Fibroblast of peridontal ligament (primary cell): ENCODE results near the gene RNU1-3.
"Not testable (repeated sequence)": the region's sequence is repeated elsewhere in the genome, so short reads cannot be mapped to it uniquely, and the experiment has no call there.

Source experiments
- DNase-seq: peaks from one replicate; pipeline ENCODE4 v3.0.0-alpha.2; 2010; ENCODE audit errors: extremely low read depth

RNU1-3 gene

GRCh38 chr1:16637941-16638778, 28.6 kb downstream of the RNU1-3 start:
- not testable (repeated sequence) for DNase-seq

- not testable (repeated sequence) for DNase-seq
These were observed 30.1 kb downstream of the RNU1-3 start for GRCh38 chr1:16636551-16637195.

GRCh38 chr1:16635959-16636358, 30.8 kb downstream of the RNU1-3 start:
- not testable (repeated sequence) for DNase-seq

DNA sequence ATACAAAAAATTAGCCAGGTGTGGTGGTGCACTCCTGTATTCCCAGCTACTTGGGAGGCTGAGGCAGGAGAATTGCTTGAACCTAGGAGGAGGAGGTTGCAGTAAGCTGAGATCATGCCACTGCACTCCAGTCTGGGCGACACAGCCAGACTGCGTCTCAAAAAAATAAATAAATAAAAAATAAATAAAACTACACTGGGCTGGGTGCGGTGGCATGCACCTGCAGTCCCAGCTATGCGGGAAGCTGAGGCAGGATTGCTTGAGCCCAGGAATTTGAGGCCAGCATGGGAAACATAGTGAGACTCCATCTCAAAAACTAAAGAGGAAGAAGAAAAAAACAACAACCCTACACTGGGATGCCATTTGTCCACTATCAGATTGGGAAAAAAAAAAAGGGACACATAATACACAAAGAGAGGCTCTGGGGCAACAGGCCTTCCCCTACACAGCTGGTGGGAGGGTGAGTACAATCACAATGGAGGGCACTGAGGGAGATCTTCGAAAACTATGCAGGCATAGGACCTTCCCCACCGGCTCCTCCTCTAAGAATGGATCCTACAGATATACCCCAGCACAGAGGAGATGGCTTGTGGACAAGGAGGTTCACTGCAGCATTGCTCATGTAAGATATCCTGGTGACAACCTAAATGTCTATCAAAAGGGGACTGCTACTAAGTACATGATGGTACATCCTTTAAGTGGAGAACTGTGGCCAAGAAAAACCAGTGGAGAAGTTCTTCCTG, 33.0 kb downstream of the RNU1-3 start:
- not testable (repeated sequence) for DNase-seq

DNA sequence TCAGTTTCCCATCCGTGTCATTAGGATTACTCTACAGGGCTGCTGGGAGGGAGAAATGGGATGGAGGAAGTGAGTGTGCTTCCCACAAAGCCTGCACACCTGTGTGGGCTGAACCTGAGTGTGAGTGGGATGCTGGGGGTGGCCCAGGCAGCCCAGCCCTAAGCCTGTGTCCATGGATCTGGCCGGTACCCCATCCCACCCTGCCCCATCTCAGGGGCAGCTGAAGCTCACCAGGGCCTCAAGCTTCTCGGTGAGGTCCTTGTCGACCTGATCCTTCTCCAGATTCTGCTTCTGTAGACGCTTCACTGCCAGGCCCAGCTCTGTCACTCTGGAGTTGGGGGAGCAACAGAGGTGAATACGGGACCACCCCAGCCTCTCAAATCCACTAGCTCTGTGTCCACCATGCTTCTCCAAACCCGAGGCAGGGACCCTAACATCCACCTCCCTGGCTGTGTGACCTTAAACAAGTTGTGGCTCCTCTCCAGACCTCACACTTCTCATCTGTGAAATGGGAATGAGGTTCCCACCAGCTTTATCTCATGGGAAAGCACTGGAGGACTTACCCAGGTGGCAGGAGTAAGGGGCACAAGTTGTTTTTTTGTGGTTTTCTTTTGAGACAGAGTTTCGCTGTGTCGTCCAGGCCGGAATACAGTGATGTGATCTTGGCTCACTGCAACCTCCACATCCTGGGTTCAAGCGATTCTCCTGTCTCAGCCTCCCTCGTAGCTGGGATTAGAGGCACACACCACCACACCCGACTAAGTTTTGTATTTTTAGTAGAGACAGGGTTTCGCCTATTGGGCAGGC, 34.5 kb downstream of the RNU1-3 start:
- DNase-seq = not testable (repeated sequence)

DNA sequence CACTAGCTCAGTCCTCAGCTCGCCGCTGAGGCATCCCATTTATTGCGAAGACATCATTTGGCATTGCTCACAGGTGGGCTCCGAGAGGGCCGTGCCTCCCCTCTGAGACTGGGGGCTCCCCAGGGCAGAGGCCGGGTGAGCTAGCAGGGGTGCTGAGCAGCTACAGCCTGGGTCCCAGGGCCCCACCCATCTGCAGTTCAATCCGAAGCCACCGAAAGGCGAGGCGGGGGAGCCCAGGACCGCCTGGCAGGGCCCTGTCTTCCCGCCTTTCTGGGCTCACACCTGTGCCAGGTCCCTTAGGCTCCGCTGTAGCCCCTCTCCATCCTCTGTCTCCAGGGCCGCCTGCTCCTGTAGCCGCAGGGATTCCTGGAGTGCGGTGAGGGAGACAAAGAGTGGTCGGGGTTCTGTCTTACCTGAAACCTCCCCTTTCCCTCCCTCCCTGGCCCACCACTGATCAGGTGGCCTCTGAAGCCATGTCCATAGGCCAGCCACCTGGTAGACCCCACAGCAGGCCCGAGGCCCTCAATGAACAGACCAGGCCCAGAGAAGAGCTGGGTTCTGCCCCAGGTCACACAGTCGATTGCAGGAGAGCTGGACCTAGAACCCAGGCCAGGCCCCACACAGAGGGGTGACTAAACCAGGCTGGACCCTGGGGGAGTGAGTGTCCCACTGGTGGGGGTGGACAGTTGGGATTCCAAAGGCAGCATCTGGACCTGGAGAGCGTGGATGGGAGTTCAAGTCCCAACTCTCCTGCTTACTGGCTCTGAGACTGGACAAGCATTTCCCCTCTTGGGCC, 35.3 kb downstream of the RNU1-3 start:
- no peak for DNase-seq

- no peak for DNase-seq
These were observed 36.0 kb downstream of the RNU1-3 start for GRCh38 chr1:16630661-16631247.

DNA sequence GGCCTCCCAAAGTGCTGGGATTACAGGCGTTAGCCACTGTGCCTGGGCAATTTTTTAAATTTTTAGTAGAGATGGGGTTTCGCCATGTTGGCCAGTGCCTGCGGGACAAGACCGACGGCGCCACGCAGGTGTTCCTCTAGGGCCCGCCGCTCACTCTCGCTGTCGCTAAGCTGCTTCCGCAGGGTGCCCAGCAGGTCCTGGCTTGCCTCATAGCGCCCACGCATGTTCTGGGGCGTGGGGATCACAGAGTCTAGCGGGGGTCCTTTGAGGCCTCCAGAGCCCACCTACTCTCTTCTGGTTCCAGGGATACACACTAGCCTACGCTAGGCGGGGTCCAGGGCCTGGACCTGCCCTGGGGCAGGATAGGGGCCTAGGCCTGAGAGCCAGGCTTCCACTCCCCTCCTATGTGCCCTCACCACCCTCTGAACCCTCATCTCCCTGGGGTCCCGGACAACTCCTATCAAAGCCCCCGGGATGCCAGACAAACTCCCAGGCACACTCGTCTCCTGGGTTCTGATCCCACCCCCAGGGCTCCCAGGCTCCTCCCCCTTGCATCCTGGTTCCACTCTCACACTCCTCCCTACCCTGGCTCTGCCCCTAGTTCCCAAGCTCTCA, 36.7 kb downstream of the RNU1-3 start:
- not testable (repeated sequence) for DNase-seq

DNA sequence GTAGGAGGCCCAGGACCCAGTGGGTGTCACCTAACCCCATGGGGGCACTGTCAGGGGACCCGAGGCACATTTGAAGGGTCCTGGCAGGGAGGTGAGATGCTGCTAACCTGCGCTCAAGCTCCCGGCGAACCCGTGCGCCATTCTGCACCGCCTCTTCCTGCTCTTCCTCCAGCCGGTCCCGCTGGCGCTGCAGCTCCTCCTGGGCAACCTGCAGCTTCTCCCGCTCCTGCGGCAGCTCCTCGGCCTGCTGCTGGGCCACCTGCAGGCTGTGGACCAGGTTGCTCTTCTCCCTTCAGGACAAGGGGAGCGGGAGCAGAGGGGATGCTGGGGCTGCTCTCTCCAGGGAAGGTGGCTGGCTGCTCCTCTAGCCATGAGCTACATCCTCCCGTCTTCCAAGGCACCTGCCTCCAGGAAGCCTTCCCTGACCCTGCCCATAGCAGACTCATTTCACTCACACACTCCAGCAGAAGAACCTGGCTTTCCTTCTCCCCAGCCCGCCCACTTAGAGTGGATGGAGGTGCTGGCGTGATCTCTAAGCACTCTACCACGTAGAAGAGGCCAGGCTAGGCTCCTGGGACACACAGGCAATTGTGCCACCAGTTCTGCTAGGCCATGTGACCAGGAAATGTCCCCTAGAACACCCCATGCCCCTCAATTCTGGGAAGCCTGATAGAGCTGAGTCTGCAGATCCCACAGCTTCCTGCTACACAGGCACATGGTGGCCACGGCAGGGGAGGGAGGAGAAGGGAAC, 38.2 kb downstream of the RNU1-3 start:
- no peak for DNase-seq

DNA sequence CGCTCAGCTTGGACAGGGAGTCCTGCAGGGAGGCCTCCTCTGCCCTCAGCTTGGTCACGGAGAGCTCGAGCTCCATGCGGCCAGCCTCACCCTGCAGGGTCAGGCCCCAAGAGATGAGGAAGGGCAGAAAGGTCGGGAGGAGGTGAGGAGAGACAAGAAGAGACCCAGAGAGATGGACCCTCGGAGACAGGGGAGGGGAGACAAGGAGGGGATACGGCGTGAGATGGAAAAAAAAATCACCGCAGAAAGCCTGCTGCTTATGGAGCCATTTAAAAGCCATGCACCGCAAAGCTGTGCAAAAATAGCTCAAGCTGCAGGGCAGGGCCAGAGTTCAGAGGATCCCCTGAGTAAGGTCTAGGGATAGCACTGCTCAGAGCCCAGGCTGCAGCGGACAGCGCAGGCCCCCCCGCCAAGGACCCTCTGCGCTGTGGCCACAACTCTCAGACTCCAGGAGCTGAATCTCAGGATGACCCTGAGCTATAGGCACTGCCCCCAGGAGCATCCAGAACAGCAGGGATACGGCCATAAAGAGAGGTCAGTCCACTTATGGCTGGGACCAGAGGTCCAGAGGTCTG, 40.3 kb downstream of the RNU1-3 start:
- DNase-seq = not testable (repeated sequence)

- no peak for DNase-seq
These were observed 41.0 kb downstream of the RNU1-3 start for GRCh38 chr1:16625497-16626408.

DNA sequence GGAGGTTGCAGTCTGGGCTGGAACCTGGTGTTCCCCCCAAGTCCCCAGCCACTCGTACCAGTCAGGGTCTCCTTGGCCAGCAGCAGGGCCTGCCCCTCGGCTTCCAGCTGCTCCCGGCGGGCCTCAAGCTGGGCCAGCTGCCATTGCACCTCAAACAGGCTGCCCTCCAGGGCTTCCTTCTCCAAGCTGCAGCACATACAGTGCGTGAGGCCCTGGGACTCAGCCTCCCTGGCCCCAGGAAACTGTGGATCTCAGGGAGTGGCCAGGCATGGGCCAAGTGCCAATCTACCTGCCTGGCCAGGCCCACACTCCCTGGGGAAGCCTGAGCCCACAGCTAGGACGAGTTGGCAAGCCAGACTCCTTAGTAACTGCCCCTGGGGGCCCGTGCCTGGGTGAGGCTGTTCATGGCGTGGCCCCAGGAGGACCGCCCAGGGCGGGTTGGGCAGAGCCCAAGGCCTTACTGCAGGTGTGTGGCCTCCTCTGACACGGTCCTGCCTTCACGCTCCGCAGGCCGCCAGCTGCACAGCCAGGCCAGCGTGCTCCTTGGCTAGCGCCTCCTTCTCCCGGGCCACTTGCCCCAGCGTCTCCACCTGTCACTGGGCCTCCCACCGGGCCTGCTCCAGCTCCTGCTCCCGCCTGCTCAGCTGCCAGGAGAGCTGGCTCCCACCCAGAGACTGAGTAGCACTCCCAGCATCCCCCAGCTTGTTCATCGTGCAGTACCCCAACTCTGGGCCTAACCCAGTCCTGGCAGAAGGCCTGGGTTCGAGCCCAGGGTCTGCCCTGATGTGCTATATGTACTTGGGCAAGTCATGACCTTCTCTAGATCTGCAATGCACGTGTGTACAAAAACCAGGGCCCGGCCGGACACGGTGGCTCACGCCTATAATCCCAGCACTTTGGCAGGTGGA, 42.7 kb downstream of the RNU1-3 start:
- DNase-seq = not testable (repeated sequence)

- DNase-seq = peak; percentile 74
These were observed 43.4 kb downstream of the RNU1-3 start for GRCh38 chr1:16623337-16623736.

GRCh38 chr1:16621681-16622315, 45.0 kb downstream of the RNU1-3 start:
- not testable (repeated sequence) for DNase-seq

DNA sequence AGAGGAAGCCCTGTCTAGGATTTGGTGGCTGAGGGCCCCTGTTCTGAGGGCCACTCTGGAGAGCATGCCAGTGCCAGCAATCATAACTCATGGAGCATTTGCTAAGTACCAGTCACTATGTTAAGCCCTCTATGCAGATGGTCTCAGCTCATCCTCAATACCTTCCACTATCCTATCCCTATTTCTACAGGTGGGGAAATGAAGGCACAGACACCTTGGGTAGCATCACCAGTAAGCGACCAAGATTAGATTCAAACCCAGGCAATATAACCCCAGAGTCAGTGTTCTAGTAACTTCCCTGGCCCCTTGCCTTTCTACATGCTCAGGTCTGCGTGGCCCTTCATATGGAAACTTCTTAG, 45.5 kb downstream of the RNU1-3 start:
- DNase-seq = no peak

- not testable (repeated sequence) for DNase-seq
These were observed 46.8 kb downstream of the RNU1-3 start for GRCh38 chr1:16619803-16620501.
